ENCODE data around the gene IL22RA1.

DNA sequence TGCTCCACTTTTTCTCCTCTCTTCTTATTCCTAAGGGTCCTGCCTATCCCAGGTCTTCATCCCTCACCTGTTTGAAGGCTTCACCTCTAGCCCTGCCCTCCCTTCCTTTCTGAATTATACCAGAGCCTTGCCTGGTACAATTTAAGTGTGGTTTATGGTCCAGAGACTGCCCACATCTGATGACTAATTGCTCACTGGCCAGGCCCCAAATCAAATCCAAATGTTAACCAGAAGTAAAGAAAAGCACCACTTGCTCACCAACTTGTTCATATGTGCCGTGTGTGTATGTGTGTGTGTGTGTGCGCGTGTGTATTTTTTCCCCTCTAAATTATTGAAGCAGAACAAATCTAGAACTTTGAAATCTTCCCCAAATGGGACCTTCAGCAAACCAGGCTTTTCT is 57.4 kb downstream of the IL22RA1 start:
- TF ChIP-seq CTCF (IDR thresholded peaks at IDR 0.05; ENCODE audit: low read length) (no peak), EZH2 (IDR thresholded peaks at IDR 0.05; ENCODE audit: borderline replicate concordance, low read length) (no peak)
